Body of pancreas (tissue), 4 donors: Measurements from ENCODE around the gene BABAM2. TPM values are rescaled to one million over a fixed set of nuclear protein-coding genes. Genes with fewer than 3 reads are reported as not detected.

Experiments
- ATAC-seq: fragments of 150-250 bp; one replicate; pipeline ENCODE4 v1.9.1; 2016
- DNase-seq, 4 donors: peaks; one replicate each; pipeline ENCODE4 v3.0.0-alpha.2; 2019
- H3K27ac ChIP-seq, 4 donors: fragments of 200-600 bp; sonication (generic); 1 replicate in 3 of 4; 2 replicates in 1 of 4; pipeline versions ENCODE4 v1.5.1 to v1.6.1; 2016 to 2019; ENCODE audit warnings: mild to moderate bottlenecking in 1 of 4, mixed read lengths in 1 of 4, moderate library complexity in 1 of 4
- H3K27me3 ChIP-seq, 2 donors: fragments of 200-600 bp; sonication (generic); one replicate each; pipeline ENCODE4 v1.6.0; 2016; ENCODE audit warnings: mild to moderate bottlenecking in 1 of 2
- H3K36me3 ChIP-seq, 2 donors: fragments of 200-600 bp; sonication (generic); replicated peaks in 1 of 2; 2 replicates each; pipeline ENCODE4 v1.5.1; 2016; ENCODE audit warnings: low read depth in 2 of 2; ENCODE audit not compliant: insufficient read depth in 1 of 2
- H3K4me1 ChIP-seq: fragments of 200-600 bp; sonication (generic); one replicate; pipeline ENCODE4 v1.6.0; 2016
- H3K4me3 ChIP-seq, 2 donors: fragments of 200-600 bp; sonication (generic); 1 replicate in 1 of 2; 2 replicates in 1 of 2; pipeline ENCODE4 v1.5.1; 2016 to 2019
- H3K9me3 ChIP-seq, 3 donors: fragments of 200-600 bp; sonication (generic); 1 replicate in 2 of 3; 2 replicates in 1 of 3; pipeline ENCODE4 v1.5.1; 2016
- CTCF ChIP-seq, 7 experiments: fragments of 450-650 bp in 4 of 7; fragments of 200-600 bp in 3 of 7; sonication (generic) in 3 of 7; IDR thresholded peaks; one replicate each; pipeline ENCODE4 v1.5.1; 2016 to 2019; ENCODE audit warnings: antibody characterized with exemption in 7 of 7
- POLR2A ChIP-seq, 3 donors: fragments of 450-650 bp; IDR thresholded peaks; one replicate each; pipeline ENCODE4 v1.6.1; 2016; ENCODE audit warnings: antibody characterized with exemption in 3 of 3, mild to moderate bottlenecking in 2 of 3
- WGBS, 2 donors: methylation state at CpG; one replicate each; pipeline ENCODE4 v1.1.5; 2017; 5-methylcytosine and 5-hydroxymethylcytosine counted together
- intact Hi-C: fragments of 100-400 bp; cut with DNase I; formaldehyde crosslinking; loops from one replicate; pipeline ENCODE4 v1.15.1; 2023
- total RNA-seq, 2 donors: library from RNA; depleted of rRNA; stranded (reverse); fragments of >200 nt; gene quantifications; one replicate each; pipeline ENCODE4 v1.1.0, GENCODE V29; 2016

The BABAM2 gene
- total RNA-seq, 2 donors from 2014 or later, result 20.5 to 22.4 TPM

DNA sequence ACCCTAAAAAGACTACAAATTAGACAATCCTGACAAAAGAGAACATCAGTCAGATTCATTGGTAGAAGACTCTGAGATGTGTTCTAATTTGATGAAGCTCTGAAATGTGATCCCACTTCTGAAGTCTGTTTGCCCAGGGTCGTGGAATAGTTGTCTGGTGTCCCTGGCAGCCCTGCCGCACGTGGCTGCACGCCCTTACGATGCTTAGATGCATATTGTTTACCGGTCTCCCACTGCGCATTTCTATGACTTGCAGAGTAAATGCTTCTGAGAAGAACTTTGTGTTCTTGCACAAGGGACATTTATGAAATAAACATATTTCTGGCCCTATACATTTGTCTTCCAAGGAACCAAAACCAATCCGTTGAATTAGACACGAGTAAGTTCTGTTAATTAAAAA is 243.2 kb downstream of the BABAM2 start:
- TF ChIP-seq POLR2A (IDR thresholded peaks at IDR 0.05) (no peak), CTCF (IDR thresholded peaks at IDR 0.05) (no peak)
- Histone ChIP-seq H3K4me1 (peaks cover 18% of the 10 kb centered on the region), H3K9me3 (no peaks in the 10 kb centered on the region), H3K27ac (peak overlapping the region in 3 of 4 donors; percentile 44 to 74 (median 69)), H3K27me3 (no peaks in the 10 kb centered on the region), H3K36me3 (no peaks in the 10 kb centered on the region), H3K4me3 (no peak overlapping the region)
- DNase-seq (no peak), ATAC-seq (no peak)
- intact Hi-C loops, result no loop called here
- WGBS, 2 donors, result 83 to 87% methylated on average over 9 of the region's 9 CpGs

DNA sequence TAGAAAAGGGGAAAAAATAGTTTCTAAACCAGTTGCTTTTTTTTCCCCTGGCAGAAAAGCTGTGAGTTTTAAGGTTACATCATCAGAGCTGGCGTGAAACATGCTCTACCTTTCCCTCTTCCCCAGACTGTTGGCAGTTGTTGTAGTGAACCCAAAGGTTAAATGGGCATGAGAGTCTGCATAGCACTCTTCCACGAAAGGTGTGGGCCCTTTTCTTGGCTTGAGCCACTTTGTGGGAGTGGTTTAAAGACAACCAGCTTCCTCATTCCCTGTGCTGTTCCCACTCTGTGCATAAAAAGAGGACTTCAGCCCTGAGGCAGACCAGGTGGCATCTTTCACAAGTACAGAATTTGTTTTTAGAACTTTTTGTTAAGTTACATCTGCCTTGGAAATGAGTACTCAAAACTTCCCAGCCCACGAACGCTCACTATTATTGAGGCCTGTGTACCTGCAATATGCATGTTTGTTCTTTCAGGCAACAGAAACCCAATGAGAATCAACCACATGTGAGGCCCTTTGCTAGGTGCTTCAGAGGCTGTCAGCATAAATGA is 243.8 kb downstream of the BABAM2 start:
- Histone ChIP-seq H3K4me3 (no peak overlapping the region), H3K27ac (peak overlapping the region in 3 of 4 donors; percentile 65 to 74 (median 69)), H3K4me1 (peaks cover 18% of the 10 kb centered on the region), H3K36me3 (no peaks in the 10 kb centered on the region), H3K27me3 (no peaks in the 10 kb centered on the region), H3K9me3 (no peaks in the 10 kb centered on the region)
- ATAC-seq (peak; percentile 98), DNase-seq (peak; percentile 77 to 90 (median 85))
- TF ChIP-seq CTCF (IDR thresholded peaks at IDR 0.05) (no peak), POLR2A (IDR thresholded peaks at IDR 0.05) (peak in 1 of 3 donors; percentile 24)
- intact Hi-C loops, result no loop called here
- 16 to 23% methylated on average over 4 of the region's 4 CpGs for WGBS, 2 donors

DNA sequence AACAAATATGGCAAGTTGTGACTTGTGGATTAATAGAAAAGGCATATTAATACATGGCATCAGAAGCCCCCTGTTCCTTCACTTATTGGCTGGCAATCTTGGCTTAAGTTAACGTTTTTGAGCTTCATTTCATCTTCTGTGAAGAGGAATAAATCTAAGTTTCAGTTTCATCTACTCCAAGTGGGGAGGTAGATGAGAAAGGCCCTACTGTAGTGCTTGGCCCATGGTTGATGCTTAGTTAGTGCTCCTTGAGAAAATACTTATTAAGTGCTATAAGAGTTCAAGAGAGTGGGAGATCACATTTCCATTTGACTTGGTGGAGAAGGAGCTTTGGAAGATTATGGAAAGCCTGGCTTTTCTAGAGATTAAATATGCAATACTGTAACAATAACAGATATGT is 244.3 kb downstream of the BABAM2 start:
- no peak for DNase-seq
- peaks cover 18% of the 10 kb centered on the region for H3K4me1 ChIP-seq
- H3K4me3 ChIP-seq, result no peak overlapping the region
- TF ChIP-seq POLR2A (IDR thresholded peaks at IDR 0.05), result no peak
- no peak for TF ChIP-seq CTCF (IDR thresholded peaks at IDR 0.05)
- no peaks in the 10 kb centered on the region for H3K9me3 ChIP-seq
- no peaks in the 10 kb centered on the region for H3K36me3 ChIP-seq
- peak overlapping the region in 3 of 4 donors; percentile 65 to 74 (median 69) for H3K27ac ChIP-seq
- intact Hi-C loops, result no loop called here
- no peaks in the 10 kb centered on the region for H3K27me3 ChIP-seq
- ATAC-seq, result no peak
- WGBS, 2 donors, result 47 to 58% methylated on average over 1 of the region's 1 CpG

- intact Hi-C loops, result no loop called here
- DNase-seq (no peak), ATAC-seq (no peak)
- Histone ChIP-seq H3K4me3 (no peak overlapping the region), H3K27me3 (no peaks in the 10 kb centered on the region), H3K36me3 (no peaks in the 10 kb centered on the region), H3K9me3 (no peaks in the 10 kb centered on the region), H3K27ac (peak overlapping the region in 1 of 4 donors; percentile 65), H3K4me1 (peaks cover 18% of the 10 kb centered on the region)
- TF ChIP-seq POLR2A (IDR thresholded peaks at IDR 0.05), result no peak
- no peak for TF ChIP-seq CTCF (IDR thresholded peaks at IDR 0.05)
Measured at GRCh38 chr2:28135324-28135723, 244.8 kb downstream of the BABAM2 start.

DNA sequence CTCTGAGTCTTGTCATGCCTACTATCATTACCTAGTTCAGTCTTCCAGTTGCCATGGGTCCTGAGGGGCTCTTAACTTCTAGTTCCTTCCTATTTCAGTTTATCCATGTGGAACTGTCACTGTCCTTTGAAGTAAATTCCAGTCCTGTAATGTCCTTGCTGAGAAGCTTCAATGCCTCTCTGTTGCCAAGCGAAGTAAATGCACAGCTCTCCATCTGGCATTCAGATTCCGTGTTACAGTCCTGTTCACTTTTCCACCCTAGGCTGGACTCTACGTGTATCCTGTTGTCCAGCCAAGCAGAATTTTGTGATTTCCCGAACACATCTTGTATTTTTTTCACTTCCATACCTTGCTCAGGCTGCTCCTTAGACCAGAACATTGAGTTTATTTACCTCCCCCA is 245.3 kb downstream of the BABAM2 start:
- DNase-seq, result no peak
- no peak overlapping the region for H3K4me3 ChIP-seq
- ATAC-seq, result no peak
- no peaks in the 10 kb centered on the region for H3K9me3 ChIP-seq
- no peaks in the 10 kb centered on the region for H3K27me3 ChIP-seq
- intact Hi-C loops, result no loop called here
- 76 to 99% methylated on average over 4 of the region's 4 CpGs for WGBS, 2 donors
- no peak overlapping the region for H3K27ac ChIP-seq
- TF ChIP-seq CTCF (IDR thresholded peaks at IDR 0.05) (no peak), POLR2A (IDR thresholded peaks at IDR 0.05) (no peak)
- H3K36me3 ChIP-seq, result no peaks in the 10 kb centered on the region
- H3K4me1 ChIP-seq, result peaks cover 18% of the 10 kb centered on the region
